H1 (cell line): Measurements from ENCODE around the gene ETFBKMT. TPM values are rescaled to one million over a fixed set of nuclear protein-coding genes. Genes with fewer than 3 reads are reported as not detected.

Source experiments
- CTCF ChIA-PET: fragments of 300-600 bp; sonication (Branson Sonifier 250); formaldehyde crosslinking; loops from one replicate; lab custom pipeline; 2021; ENCODE audit not compliant: partially characterized antibody; lab: Charles Lee
- POLR2A ChIA-PET: fragments of 300-600 bp; sonication (Branson Sonifier 250); formaldehyde crosslinking; loops from one replicate; lab custom pipeline; 2021; ENCODE audit warnings: inconsistent platforms; ENCODE audit not compliant: partially characterized antibody; lab: Charles Lee
- DNase-seq, 2 experiments: peaks; one replicate each; pipeline versions ENCODE4 v3.0.0 to v3.0.0-alpha.2; 2010 to 2022; ENCODE audit warnings: low spot score in 2 of 2, low read depth in 1 of 2, mixed read lengths in 1 of 2
- FAIRE-seq: peaks from 2 replicates; lab custom pipeline; 2011; peaks lifted over from hg19 to GRCh38; lab: Jason Lieb, UNC
- H2AFZ ChIP-seq: 2 replicates; pipeline ENCODE4 v1.8.1; 2012; ENCODE audit warnings: low read length, inconsistent platforms
- H2AK5ac ChIP-seq: 2 replicates; pipeline ENCODE4 v1.6.1; 2013; ENCODE audit warnings: low read depth, low read length
- H2BK120ac ChIP-seq: replicated peaks from 2 replicates; pipeline ENCODE3; 2013; ENCODE audit warnings: low read depth, low read length, inconsistent platforms
- H2BK12ac ChIP-seq: 2 replicates; pipeline ENCODE4 v1.6.1; 2013; ENCODE audit warnings: low read depth, low read length
- H2BK15ac ChIP-seq: 2 replicates; pipeline ENCODE4 v1.6.1; 2013; ENCODE audit warnings: low read length
- H2BK20ac ChIP-seq: 2 replicates; pipeline ENCODE4 v1.6.1; 2013; ENCODE audit warnings: low read length
- H2BK5ac ChIP-seq: 2 replicates; pipeline ENCODE4 v1.6.1; 2013; ENCODE audit warnings: low read depth, low read length
- H3K14ac ChIP-seq: 2 replicates; pipeline ENCODE4 v1.6.1; 2013; ENCODE audit warnings: inconsistent platforms; ENCODE audit not compliant: insufficient read length
- H3K18ac ChIP-seq: 2 replicates; pipeline ENCODE4 v1.6.1; 2013; ENCODE audit warnings: low read length; ENCODE audit errors: extremely low read depth
- H3K23ac ChIP-seq: 2 replicates; pipeline ENCODE4 v1.6.1; 2013; ENCODE audit warnings: inconsistent platforms; ENCODE audit not compliant: insufficient read length
- H3K23me2 ChIP-seq: 2 replicates; pipeline ENCODE4 v1.6.1; 2013; ENCODE audit warnings: low read depth, low read length
- H3K27ac ChIP-seq: 2 replicates; pipeline ENCODE4 v1.6.1; 2011; ENCODE audit warnings: low read depth, low read length, inconsistent platforms
- H3K27me3 ChIP-seq, 4 experiments: replicated peaks in 1 of 4; 1 replicate in 1 of 4; 2 replicates in 3 of 4; pipeline versions ENCODE4 v1.6.1 to v1.8.1; 2011 to 2013; ENCODE audit warnings: low read length in 3 of 4, mild to moderate bottlenecking in 3 of 4, inconsistent platforms in 2 of 4, mixed read lengths in 2 of 4, moderate library complexity in 1 of 4; ENCODE audit not compliant: control insufficient read depth in 3 of 4, insufficient read depth in 3 of 4; ENCODE audit errors: extremely low read depth in 1 of 4
- H3K36me3 ChIP-seq, 4 experiments: 2 replicates each; pipeline versions ENCODE4 v1.6.1 to v1.8.1; 2011 to 2013; ENCODE audit warnings: mild to moderate bottlenecking in 4 of 4, low read length in 3 of 4, moderate library complexity in 2 of 4, control low read depth in 1 of 4, inconsistent platforms in 1 of 4; ENCODE audit not compliant: insufficient read depth in 4 of 4, control insufficient read depth in 2 of 4
- H3K4ac ChIP-seq: replicated peaks from 2 replicates; pipeline ENCODE3; 2013; ENCODE audit warnings: low read length, low read depth, mixed read lengths, inconsistent platforms; ENCODE audit not compliant: insufficient read length
- H3K4me1 ChIP-seq, 4 experiments: replicated peaks in 1 of 4; 1 replicate in 1 of 4; 2 replicates in 3 of 4; pipeline versions ENCODE4 v1.6.1 to v1.8.1; 2011 to 2013; ENCODE audit warnings: low read length in 3 of 4, inconsistent platforms in 2 of 4, mixed read lengths in 1 of 4; ENCODE audit not compliant: insufficient read depth in 4 of 4, control insufficient read depth in 3 of 4
- H3K4me2 ChIP-seq, 2 experiments: 2 replicates each; pipeline versions ENCODE4 v1.6.1 to v1.8.1; 2011 to 2013; ENCODE audit warnings: low read depth in 2 of 2, low read length in 2 of 2, control low read depth in 1 of 2, inconsistent platforms in 1 of 2, mild to moderate bottlenecking in 1 of 2; ENCODE audit not compliant: insufficient read depth in 1 of 2
- H3K4me3 ChIP-seq, 4 experiments: fragments of 200-600, 300-600 bp in 1 of 4; sonication (generic), shearing (Covaris generic), sonication (Bioruptor Twin) in 1 of 4; 2 replicates each; pipeline versions ENCODE4 v1.5.1 to v1.8.1; 2011 to 2016; ENCODE audit warnings: low read length in 4 of 4, low read depth in 3 of 4, control low read depth in 2 of 4, inconsistent platforms in 2 of 4, mild to moderate bottlenecking in 2 of 4, mixed read lengths in 1 of 4, moderate library complexity in 1 of 4; ENCODE audit not compliant: insufficient read depth in 2 of 4; ENCODE audit errors: extremely low read depth in 1 of 4
- H3K56ac ChIP-seq: replicated peaks from 2 replicates; pipeline ENCODE3; 2013; ENCODE audit warnings: low read depth, mild to moderate bottlenecking, mixed read lengths, low read length, inconsistent platforms; ENCODE audit not compliant: insufficient read length
- H3K79me1 ChIP-seq: 2 replicates; pipeline ENCODE4 v1.6.1; 2013; ENCODE audit warnings: low read depth, low read length, control low read depth
- H3K79me2 ChIP-seq, 2 experiments: 2 replicates each; pipeline versions ENCODE4 v1.6.1 to v1.8.1; 2012 to 2013; ENCODE audit warnings: low read length in 2 of 2, mild to moderate bottlenecking in 2 of 2, inconsistent platforms in 1 of 2; ENCODE audit not compliant: insufficient read depth in 2 of 2, control insufficient read depth in 1 of 2
- H3K9ac ChIP-seq, 4 experiments: replicated peaks in 1 of 4; 1 replicate in 1 of 4; 2 replicates in 3 of 4; pipeline versions ENCODE4 v1.6.1 to v1.8.1; 2011 to 2013; ENCODE audit warnings: low read depth in 3 of 4, low read length in 3 of 4, control low read depth in 2 of 4, mild to moderate bottlenecking in 2 of 4, moderate library complexity in 2 of 4, inconsistent platforms in 1 of 4; ENCODE audit errors: extremely low read depth in 1 of 4
- H3K9me3 ChIP-seq, 2 experiments: 2 replicates each; pipeline versions ENCODE4 v1.6.1 to v1.8.1; 2012 to 2013; ENCODE audit warnings: mild to moderate bottlenecking in 2 of 2, moderate library complexity in 2 of 2, control low read depth in 1 of 2, inconsistent platforms in 1 of 2, low read depth in 1 of 2, low read length in 1 of 2, mixed read lengths in 1 of 2; ENCODE audit not compliant: insufficient read depth in 2 of 2
- H4K20me1 ChIP-seq, 2 experiments: replicated peaks in 1 of 2; 2 replicates each; pipeline versions ENCODE3 to v1.8.1; 2011 to 2013; ENCODE audit warnings: inconsistent platforms in 2 of 2, low read length in 2 of 2, mild to moderate bottlenecking in 1 of 2; ENCODE audit not compliant: insufficient read depth in 2 of 2, control insufficient read depth in 1 of 2
- H4K5ac ChIP-seq: 2 replicates; pipeline ENCODE4 v1.6.1; 2013; ENCODE audit warnings: low read length, low read depth, mixed read lengths, inconsistent platforms; ENCODE audit not compliant: insufficient read length
- H4K8ac ChIP-seq: 2 replicates; pipeline ENCODE4 v1.8.0; 2013; ENCODE audit warnings: mild to moderate bottlenecking, moderate library complexity, low read length, inconsistent platforms; ENCODE audit not compliant: insufficient read depth; ENCODE audit errors: extremely low read depth
- H4K91ac ChIP-seq: replicated peaks from 2 replicates; pipeline ENCODE3; 2013; ENCODE audit warnings: low read length, mixed read lengths, inconsistent platforms; ENCODE audit not compliant: insufficient read length
- BACH1 ChIP-seq: IDR thresholded peaks from 2 replicates; pipeline ENCODE4 v1.6.1; 2012; ENCODE audit warnings: low read length, improper control_type of control experiment
- CHD2 ChIP-seq: IDR thresholded peaks from 2 replicates; pipeline ENCODE4 v1.6.1; 2012; ENCODE audit warnings: low read length, improper control_type of control experiment
- FOSL1 ChIP-seq: IDR thresholded peaks from 2 replicates; pipeline ENCODE4 v1.6.1; 2011; ENCODE audit warnings: mild to moderate bottlenecking, low read depth, low read length, moderate library complexity; ENCODE audit not compliant: insufficient read depth
- JUND ChIP-seq: IDR thresholded peaks from 2 replicates; pipeline ENCODE4 v1.6.1; 2011; ENCODE audit warnings: mild to moderate bottlenecking, improper control_type of control experiment, low read length
- NANOG ChIP-seq: IDR thresholded peaks from 2 replicates; pipeline ENCODE4 v1.6.1; 2011; ENCODE audit warnings: low read length, low read depth, mild to moderate bottlenecking, inconsistent platforms; ENCODE audit not compliant: insufficient read depth, poor library complexity, severe bottlenecking
- SIX5 ChIP-seq: IDR thresholded peaks from 2 replicates; pipeline ENCODE4 v1.6.1; 2011; ENCODE audit warnings: mild to moderate bottlenecking, low read depth, low read length
- SP1 ChIP-seq: IDR thresholded peaks from 2 replicates; pipeline ENCODE4 v1.6.1; 2011; ENCODE audit warnings: low read depth, low read length
- SP4 ChIP-seq: IDR thresholded peaks from 2 replicates; pipeline ENCODE4 v1.6.1; 2012; ENCODE audit warnings: low read length, inconsistent platforms
- SRF ChIP-seq: IDR thresholded peaks from 2 replicates; pipeline ENCODE4 v1.6.1; 2011; ENCODE audit warnings: mild to moderate bottlenecking, low read depth, low read length, moderate library complexity
- TAF1 ChIP-seq: IDR thresholded peaks from 2 replicates; pipeline ENCODE4 v1.6.1; 2011; ENCODE audit warnings: mild to moderate bottlenecking, low read depth, low read length
- TBP ChIP-seq: IDR thresholded peaks from 2 replicates; pipeline ENCODE4 v1.6.1; 2011; ENCODE audit warnings: low read depth, low read length, improper control_type of control experiment
- WGBS, 2 experiments: shearing (Covaris generic) in 1 of 2; methylation state at CpG; one replicate each; pipeline versions ENCODE4 v1.1.6 to v1.1.7; 2013 to 2015; ENCODE audit warnings: low lambda C conversion rate in 2 of 2, mixed read lengths in 2 of 2, inconsistent platforms in 1 of 2, low coverage in 1 of 2, missing lambda C conversion rate in 1 of 2; ENCODE audit not compliant: insufficient replicate concordance in 2 of 2, insufficient coverage in 1 of 2, insufficient read length in 1 of 2; ENCODE audit errors: extremely low coverage in 1 of 2, missing lambda C conversion rate in 1 of 2; 5-methylcytosine and 5-hydroxymethylcytosine counted together
- polyA plus RNA-seq, 7 experiments: library from polyadenylated mRNA; depleted of rRNA in 3 of 7; stranded (reverse) in 5 of 7; unstranded in 2 of 7; fragments of >200 nt in 5 of 7; fragments of 200-250 nt in 2 of 7; gene quantifications; 1 replicate in 5 of 7; 2 replicates in 1 of 7; 4 replicates in 1 of 7; pipeline versions ENCODE4 v1.2.1 to v1.2.3, GENCODE V29; 2011 to 2013; ENCODE audit warnings: missing spikeins in 2 of 7, mixed read lengths in 2 of 7
- total RNA-seq: library from RNA; stranded (reverse); fragmentation: NEBNext Ultra II Directional; extraction: Animal tissue kit (Norgen Biotek cat#: 25700); gene quantifications from 2 replicates; pipeline ENCODE4 v1.2.1, GENCODE V29; 2021
- TF ChIP-seq, protein P1 (sequence below), 3 experiments: IDR thresholded peaks; 1 replicate in 2 of 3; 2 replicates in 1 of 3; pipeline versions ENCODE4 v1.5.1 to v1.6.1; 2011; ENCODE audit warnings: low read length in 3 of 3, mild to moderate bottlenecking in 3 of 3, inconsistent platforms in 2 of 3, low read depth in 1 of 3, moderate library complexity in 1 of 3; ENCODE audit not compliant: insufficient read depth in 1 of 3; ENCODE audit errors: control extremely low read depth in 1 of 3

The ETFBKMT gene
- total and polyA plus RNA-seq, 2 of the 8 experiments (the other 6 are each of a cell fraction or from before 2014, with no cell fraction given): 0.59 to 1.7 TPM

DNA sequence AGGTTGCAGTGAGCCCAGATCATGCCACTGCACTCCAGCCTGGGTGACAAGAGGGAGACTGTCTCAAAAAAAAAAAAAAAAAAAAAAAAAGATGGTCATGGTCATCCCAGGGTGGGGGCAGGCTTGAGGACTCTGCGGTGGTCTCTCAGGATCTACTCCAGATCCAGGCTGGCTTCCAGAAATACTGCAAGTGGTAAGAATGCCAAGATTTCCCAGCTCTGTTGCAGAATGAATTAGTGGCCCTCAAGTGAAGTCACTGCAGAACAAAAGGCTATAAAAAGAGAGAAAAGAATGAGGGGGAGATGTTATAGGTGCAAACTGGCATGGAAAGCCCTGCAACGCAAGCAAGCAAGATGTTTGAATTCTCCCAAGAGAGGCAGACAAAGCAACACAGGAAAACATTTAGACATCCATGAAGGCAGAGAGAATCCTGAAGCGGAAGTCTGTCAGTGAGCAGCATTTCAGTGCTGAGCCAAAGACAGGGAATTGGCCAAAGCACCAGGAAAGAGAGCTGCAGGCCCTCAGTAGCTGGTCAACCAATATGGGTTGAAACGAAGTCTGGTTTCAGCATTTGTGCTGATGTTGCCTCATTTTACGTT lies 31.9 kb upstream of the ETFBKMT start:
- Histone ChIP-seq H3K23ac (no peak overlapping the region), H3K27me3 (no peaks in the 10 kb centered on the region), H2BK120ac (no peak overlapping the region), H3K4ac (no peak overlapping the region), H2AK5ac (no peak overlapping the region), H3K79me2 (no peaks in the 10 kb centered on the region), H3K79me1 (no peaks in the 10 kb centered on the region), H3K36me3 (no peaks in the 10 kb centered on the region), H3K4me1 (no peaks in the 10 kb centered on the region), H2BK12ac (no peak overlapping the region), H3K4me2 (no peak overlapping the region), H3K4me3 (no peak overlapping the region), H3K14ac (no peak overlapping the region), H3K27ac (no peak overlapping the region), H4K91ac (no peak overlapping the region), H2BK5ac (no peak overlapping the region), H3K56ac (no peak overlapping the region), H4K20me1 (no peaks in the 10 kb centered on the region), H2AFZ (peak overlapping the region; percentile 76; the same call in 1 of the 2 replicates), H2BK20ac (peak overlapping the region; percentile 48; the same call in 1 of the 2 replicates), H3K23me2 (no peaks in the 10 kb centered on the region), H3K9ac (no peak overlapping the region), H3K9me3 (no peaks in the 10 kb centered on the region), H3K18ac (no peak overlapping the region), H4K8ac (no peak overlapping the region), H2BK15ac (no peak overlapping the region), H4K5ac (no peak overlapping the region)
- ChIA-PET POLR2A (interaction anchor here (1.1 kb wide), 1 partner anchor 254 kb away, joined by 3 read pairs; no protein-coding TSS in a partner anchor), CTCF (interaction anchor here (1.1 to 1.6 kb wide), 2 partner anchors 226 to 355 kb away, joined by 3 to 7 read pairs; no protein-coding TSS in a partner anchor)
- 92% methylated on average over 4 of the region's 5 CpGs; no CpG with 5 or more reads in 1 of the 2 experiments for WGBS, 2 experiments
- DNase-seq (no peak), FAIRE-seq (no peak)
- no peak for TF ChIP-seq JUND
- TF ChIP-seq, protein P1, sequence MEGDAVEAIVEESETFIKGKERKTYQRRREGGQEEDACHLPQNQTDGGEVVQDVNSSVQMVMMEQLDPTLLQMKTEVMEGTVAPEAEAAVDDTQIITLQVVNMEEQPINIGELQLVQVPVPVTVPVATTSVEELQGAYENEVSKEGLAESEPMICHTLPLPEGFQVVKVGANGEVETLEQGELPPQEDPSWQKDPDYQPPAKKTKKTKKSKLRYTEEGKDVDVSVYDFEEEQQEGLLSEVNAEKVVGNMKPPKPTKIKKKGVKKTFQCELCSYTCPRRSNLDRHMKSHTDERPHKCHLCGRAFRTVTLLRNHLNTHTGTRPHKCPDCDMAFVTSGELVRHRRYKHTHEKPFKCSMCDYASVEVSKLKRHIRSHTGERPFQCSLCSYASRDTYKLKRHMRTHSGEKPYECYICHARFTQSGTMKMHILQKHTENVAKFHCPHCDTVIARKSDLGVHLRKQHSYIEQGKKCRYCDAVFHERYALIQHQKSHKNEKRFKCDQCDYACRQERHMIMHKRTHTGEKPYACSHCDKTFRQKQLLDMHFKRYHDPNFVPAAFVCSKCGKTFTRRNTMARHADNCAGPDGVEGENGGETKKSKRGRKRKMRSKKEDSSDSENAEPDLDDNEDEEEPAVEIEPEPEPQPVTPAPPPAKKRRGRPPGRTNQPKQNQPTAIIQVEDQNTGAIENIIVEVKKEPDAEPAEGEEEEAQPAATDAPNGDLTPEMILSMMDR (IDR thresholded peaks at IDR 0.05; ENCODE audit: control extremely low read depth in 1 of 3, insufficient read depth in 1 of 3, low read depth in 1 of 3, low read length in 3 of 3): no peak
- TF ChIP-seq SP1: no peak
- no peak for TF ChIP-seq SRF
- no peak for TF ChIP-seq TBP
- TF ChIP-seq FOSL1: no peak
- no peak for TF ChIP-seq SP4
- TF ChIP-seq BACH1: no peak
- TF ChIP-seq CHD2: no peak
- TF ChIP-seq TAF1: no peak
- TF ChIP-seq SIX5: no peak
- TF ChIP-seq NANOG: no peak
